ENCODE results near the gene NEK7.
"Not testable (repeated sequence)": the region's sequence is repeated elsewhere in the genome, so short reads cannot be mapped to it uniquely, and the experiment has no call there.

NEK7 gene

GRCh38 chr1:198128533-198128932 lies 28.3 kb upstream of the NEK7 start:
- Mint-ChIP-seq H3K27me3 (no peaks in the 10 kb centered on the region), H3K4me3 (no peak overlapping the region), H3K4me1 (ENCODE audit: low read depth) (peaks cover 30% of the 10 kb centered on the region), H3K27ac (peak overlapping the region; percentile 90), H3K36me3 (ENCODE audit: low read depth) (no peaks in the 10 kb centered on the region), H3K9me3 (peaks cover 2% of the 10 kb centered on the region)

- not testable (repeated sequence) for H3K27ac Mint-ChIP-seq; H3K4me3 Mint-ChIP-seq; H3K27me3 Mint-ChIP-seq; H3K9me3 Mint-ChIP-seq; H3K36me3 Mint-ChIP-seq (ENCODE audit: low read depth)
- H3K4me1 Mint-ChIP-seq (ENCODE audit: low read depth), result peaks cover 36% of the 10 kb centered on the region
Observed at GRCh38 chr1:198130053-198130452, 26.7 kb upstream of the NEK7 start.

GRCh38 chr1:198132060-198132781 lies 24.6 kb upstream of the NEK7 start:
- no peak overlapping the region for H3K4me3 Mint-ChIP-seq
- H3K27me3 Mint-ChIP-seq, result no peaks in the 10 kb centered on the region
- H3K4me1 Mint-ChIP-seq (ENCODE audit: low read depth), result peaks cover 36% of the 10 kb centered on the region
- H3K27ac Mint-ChIP-seq, result no peak overlapping the region
- no peaks in the 10 kb centered on the region for H3K36me3 Mint-ChIP-seq (ENCODE audit: low read depth)
- peaks cover 10% of the 10 kb centered on the region for H3K9me3 Mint-ChIP-seq

DNA sequence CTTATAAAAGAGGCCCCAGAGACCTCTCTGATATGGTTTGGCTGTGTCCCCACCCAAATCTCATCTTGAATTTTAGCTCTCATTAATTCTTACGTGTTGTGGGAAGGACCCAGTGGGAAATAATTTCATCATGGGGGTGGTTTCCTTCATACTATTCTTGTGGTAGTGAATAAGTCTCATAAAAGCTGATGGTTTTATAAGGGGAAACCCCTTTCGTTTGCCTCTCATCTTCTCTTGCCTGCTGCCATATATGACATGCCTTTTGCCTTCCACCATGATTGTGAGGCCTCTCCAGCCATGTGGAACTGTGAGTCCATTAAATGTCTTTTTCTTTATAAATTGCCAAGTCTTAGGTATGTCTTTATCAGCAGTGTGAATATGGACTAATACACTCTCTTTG lies 22.5 kb upstream of the NEK7 start:
- peaks cover 10% of the 10 kb centered on the region for H3K9me3 Mint-ChIP-seq
- H3K4me3 Mint-ChIP-seq, result no peak overlapping the region
- H3K36me3 Mint-ChIP-seq (ENCODE audit: low read depth), result no peaks in the 10 kb centered on the region
- no peaks in the 10 kb centered on the region for H3K27me3 Mint-ChIP-seq
- peaks cover 17% of the 10 kb centered on the region for H3K4me1 Mint-ChIP-seq (ENCODE audit: low read depth)
- H3K27ac Mint-ChIP-seq, result no peak overlapping the region

DNA sequence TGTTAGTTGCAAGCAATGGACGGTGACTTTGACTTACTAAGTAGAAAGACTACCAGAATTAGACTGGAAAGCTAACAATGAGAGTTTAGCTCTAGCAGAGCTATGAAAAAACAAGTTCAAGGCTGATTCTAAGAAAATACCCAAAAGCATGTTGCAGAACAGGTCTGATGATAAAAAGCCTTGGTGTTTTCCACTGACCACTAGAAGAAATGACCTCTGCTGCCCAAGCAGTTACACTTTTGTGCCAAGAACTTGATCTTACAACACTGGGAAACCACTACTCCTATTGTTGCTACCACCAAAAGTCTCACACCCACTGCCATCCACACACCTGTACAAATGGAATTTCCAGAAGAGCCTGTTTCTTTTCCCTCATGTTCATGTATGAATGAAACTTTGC lies 21.4 kb upstream of the NEK7 start:
- H3K27ac Mint-ChIP-seq, result no peak overlapping the region
- peaks cover 11% of the 10 kb centered on the region for H3K4me1 Mint-ChIP-seq (ENCODE audit: low read depth)
- no peaks in the 10 kb centered on the region for H3K27me3 Mint-ChIP-seq
- H3K9me3 Mint-ChIP-seq, result peaks cover 14% of the 10 kb centered on the region
- H3K36me3 Mint-ChIP-seq (ENCODE audit: low read depth), result no peaks in the 10 kb centered on the region
- no peak overlapping the region for H3K4me3 Mint-ChIP-seq

DNA sequence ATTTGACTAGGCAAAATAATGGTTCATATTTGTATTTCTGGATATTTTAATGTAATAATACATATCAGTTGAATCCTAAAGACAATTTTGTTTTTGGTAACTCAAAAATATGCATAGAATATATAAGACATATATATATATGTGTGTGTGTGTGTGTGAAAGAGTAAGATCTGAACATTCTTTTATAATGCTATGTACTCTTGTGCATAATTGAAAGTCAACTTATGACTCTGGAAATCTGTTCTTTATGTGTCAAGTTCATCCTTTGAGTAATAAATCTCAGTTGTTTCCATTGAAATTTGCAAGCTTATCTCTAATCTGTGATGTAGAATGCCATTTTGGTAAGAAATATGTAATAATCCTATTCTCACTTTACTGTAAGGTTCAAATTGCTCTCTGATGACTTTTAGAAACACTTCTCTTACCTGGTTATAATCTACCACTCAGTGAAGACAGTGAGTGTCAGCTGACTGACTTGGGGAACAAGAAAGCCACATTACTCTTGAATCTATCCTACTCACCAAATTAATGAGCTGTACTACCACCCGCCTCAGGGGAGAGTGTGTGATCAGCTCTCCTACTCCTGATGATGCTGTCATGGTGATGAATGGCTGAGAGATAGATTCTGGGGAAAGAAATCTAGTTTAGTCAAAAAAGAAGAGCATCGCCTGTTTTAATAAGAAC lies 15.0 kb upstream of the NEK7 start:
- Mint-ChIP-seq H3K27me3 (no peaks in the 10 kb centered on the region), H3K4me3 (no peak overlapping the region), H3K27ac (no peak overlapping the region), H3K36me3 (ENCODE audit: low read depth) (no peaks in the 10 kb centered on the region), H3K4me1 (ENCODE audit: low read depth) (peaks cover 5% of the 10 kb centered on the region), H3K9me3 (peaks cover 8% of the 10 kb centered on the region)

GRCh38 chr1:198143797-198144196 lies 13.0 kb upstream of the NEK7 start:
- H3K4me1 Mint-ChIP-seq (ENCODE audit: low read depth), result peaks cover 5% of the 10 kb centered on the region
- no peak overlapping the region for H3K27ac Mint-ChIP-seq
- no peak overlapping the region for H3K4me3 Mint-ChIP-seq
- no peaks in the 10 kb centered on the region for H3K36me3 Mint-ChIP-seq (ENCODE audit: low read depth)
- H3K9me3 Mint-ChIP-seq, result peaks cover 8% of the 10 kb centered on the region
- H3K27me3 Mint-ChIP-seq, result no peaks in the 10 kb centered on the region

- H3K27me3 Mint-ChIP-seq, result no peaks in the 10 kb centered on the region
- peaks cover 5% of the 10 kb centered on the region for H3K4me1 Mint-ChIP-seq (ENCODE audit: low read depth)
- no peak overlapping the region for H3K4me3 Mint-ChIP-seq
- H3K36me3 Mint-ChIP-seq (ENCODE audit: low read depth), result no peaks in the 10 kb centered on the region
- H3K9me3 Mint-ChIP-seq, result no peaks in the 10 kb centered on the region
- H3K27ac Mint-ChIP-seq, result no peak overlapping the region
Observed at GRCh38 chr1:198147216-198147615, 9.6 kb upstream of the NEK7 start.

- no peak overlapping the region for H3K4me3 Mint-ChIP-seq
Observed at GRCh38 chr1:198150369-198150768, 6.4 kb upstream of the NEK7 start.

GRCh38 chr1:198151688-198152087 lies 5.1 kb upstream of the NEK7 start:
- H3K27ac Mint-ChIP-seq, result no peak overlapping the region
- no peak overlapping the region for H3K4me3 Mint-ChIP-seq
- H3K4me1 Mint-ChIP-seq (ENCODE audit: low read depth), result peaks cover 7% of the 10 kb centered on the region
- H3K9me3 Mint-ChIP-seq, result no peaks in the 10 kb centered on the region
- no peaks in the 10 kb centered on the region for H3K27me3 Mint-ChIP-seq
- H3K36me3 Mint-ChIP-seq (ENCODE audit: low read depth), result no peaks in the 10 kb centered on the region

More at GRCh38 chr1:198150369-198150768, 6.4 kb upstream of the NEK7 start:
- H3K27ac Mint-ChIP-seq, result no peak overlapping the region
- H3K4me1 Mint-ChIP-seq (ENCODE audit: low read depth), result no peaks in the 10 kb centered on the region
- no peaks in the 10 kb centered on the region for H3K9me3 Mint-ChIP-seq
- no peaks in the 10 kb centered on the region for H3K27me3 Mint-ChIP-seq
- no peaks in the 10 kb centered on the region for H3K36me3 Mint-ChIP-seq (ENCODE audit: low read depth)

DNA sequence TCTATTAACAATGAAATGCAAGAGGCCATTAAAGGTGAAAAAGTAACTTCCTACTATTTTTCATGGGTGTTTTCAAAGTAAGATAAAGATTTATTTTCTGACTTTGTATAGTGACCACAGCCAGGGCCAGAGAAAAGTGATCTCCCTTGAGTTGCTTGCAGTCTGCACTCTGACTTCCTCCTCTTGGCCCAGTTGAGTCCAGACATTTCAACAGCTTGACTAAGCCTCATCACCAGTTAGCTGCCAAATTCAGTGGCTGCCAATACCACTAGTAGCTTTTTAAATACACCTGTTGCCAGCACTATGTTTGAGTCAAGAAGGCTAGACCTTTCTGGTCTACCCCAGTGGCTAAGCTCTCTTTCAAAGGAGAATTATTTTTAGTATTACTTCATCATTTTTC lies 3.7 kb upstream of the NEK7 start:
- Mint-ChIP-seq H3K4me1 (ENCODE audit: low read depth) (peaks cover 7% of the 10 kb centered on the region), H3K9me3 (no peaks in the 10 kb centered on the region), H3K27me3 (no peaks in the 10 kb centered on the region), H3K36me3 (ENCODE audit: low read depth) (no peaks in the 10 kb centered on the region), H3K27ac (no peak overlapping the region), H3K4me3 (no peak overlapping the region)

GRCh38 chr1:198153804-198154203 lies 3.0 kb upstream of the NEK7 start:
- Mint-ChIP-seq H3K27me3 (no peaks in the 10 kb centered on the region), H3K4me1 (ENCODE audit: low read depth) (peaks cover 7% of the 10 kb centered on the region), H3K36me3 (ENCODE audit: low read depth) (no peaks in the 10 kb centered on the region), H3K9me3 (no peaks in the 10 kb centered on the region), H3K4me3 (no peak overlapping the region), H3K27ac (no peak overlapping the region)

- no peak overlapping the region for H3K4me3 Mint-ChIP-seq
- peak overlapping the region; percentile 12 for H3K27ac Mint-ChIP-seq
- H3K27me3 Mint-ChIP-seq, result no peaks in the 10 kb centered on the region
- H3K9me3 Mint-ChIP-seq, result no peaks in the 10 kb centered on the region
- H3K4me1 Mint-ChIP-seq (ENCODE audit: low read depth), result peaks cover 20% of the 10 kb centered on the region
- H3K36me3 Mint-ChIP-seq (ENCODE audit: low read depth), result no peaks in the 10 kb centered on the region
Observed at GRCh38 chr1:198155253-198155652, 1.5 kb upstream of the NEK7 start.

GRCh38 chr1:198156111-198156744 lies 570 bp upstream of the NEK7 start:
- Mint-ChIP-seq H3K27ac (peak overlapping the region; percentile 86), H3K27me3 (no peaks in the 10 kb centered on the region), H3K9me3 (no peaks in the 10 kb centered on the region), H3K36me3 (ENCODE audit: low read depth) (no peaks in the 10 kb centered on the region), H3K4me1 (ENCODE audit: low read depth) (peaks cover 29% of the 10 kb centered on the region), H3K4me3 (peak overlapping the region; percentile 97)

- Mint-ChIP-seq H3K4me1 (ENCODE audit: low read depth) (peaks cover 41% of the 10 kb centered on the region), H3K27ac (peak overlapping the region; percentile 95), H3K4me3 (peak overlapping the region; percentile 97), H3K27me3 (no peaks in the 10 kb centered on the region), H3K9me3 (no peaks in the 10 kb centered on the region), H3K36me3 (ENCODE audit: low read depth) (peaks cover 3% of the 10 kb centered on the region)
Observed at GRCh38 chr1:198157241-198157846, 546 bp downstream of the NEK7 start.
